BE2C (cell line): ENCODE results near the gene VWA5B1.

Source experiments
- DNase-seq: peaks from one replicate; pipeline ENCODE4 v3.0.0-alpha.2; 2020
- H3K27me3 ChIP-seq: fragments of 250-450 bp; sonication (Bioruptor Pico); 2 replicates; pipeline ENCODE4 v1.5.1; 2020; ENCODE audit warnings: mild to moderate bottlenecking
- H3K36me3 ChIP-seq: fragments of 250-450 bp; sonication (Bioruptor Pico); 2 replicates; pipeline ENCODE4 v1.5.1; 2020; ENCODE audit warnings: mild to moderate bottlenecking
- H3K4me1 ChIP-seq: fragments of 250-450 bp; sonication (Bioruptor Pico); 2 replicates; pipeline ENCODE4 v1.5.1; 2020
- H3K4me3 ChIP-seq: 2 replicates; pipeline ENCODE4 v1.5.1; 2011; ENCODE audit warnings: low read depth, low read length
- H3K9me3 ChIP-seq: fragments of 250-450 bp; sonication (Bioruptor Pico); 2 replicates; pipeline ENCODE4 v1.5.1; 2020
- CTCF ChIP-seq: IDR thresholded peaks from 2 replicates; pipeline ENCODE4 v1.5.1; 2012; ENCODE audit warnings: mild to moderate bottlenecking, low read depth, low read length

The VWA5B1 gene

GRCh38 chr1:20343938-20344302 is 53.2 kb downstream of the VWA5B1 start:
- H3K9me3 ChIP-seq = no peaks in the 10 kb centered on the region
- H3K36me3 ChIP-seq = no peaks in the 10 kb centered on the region
- no peak overlapping the region for H3K4me3 ChIP-seq
- no peak for TF ChIP-seq CTCF
- H3K4me1 ChIP-seq = no peaks in the 10 kb centered on the region
- no peak for DNase-seq
- H3K27me3 ChIP-seq = no peaks in the 10 kb centered on the region

- no peak for TF ChIP-seq CTCF
- Histone ChIP-seq H3K4me1 (no peaks in the 10 kb centered on the region), H3K9me3 (no peaks in the 10 kb centered on the region), H3K4me3 (no peak overlapping the region), H3K36me3 (no peaks in the 10 kb centered on the region), H3K27me3 (no peaks in the 10 kb centered on the region)
- no peak for DNase-seq
Observed at GRCh38 chr1:20344738-20345137, 54.1 kb downstream of the VWA5B1 start.

GRCh38 chr1:20345419-20345818 is 54.7 kb downstream of the VWA5B1 start:
- H3K9me3 ChIP-seq = no peaks in the 10 kb centered on the region
- H3K36me3 ChIP-seq = no peaks in the 10 kb centered on the region
- no peaks in the 10 kb centered on the region for H3K4me1 ChIP-seq
- TF ChIP-seq CTCF = no peak
- H3K27me3 ChIP-seq = no peaks in the 10 kb centered on the region
- no peak for DNase-seq
- no peak overlapping the region for H3K4me3 ChIP-seq

- Histone ChIP-seq H3K4me3 (no peak overlapping the region), H3K36me3 (no peaks in the 10 kb centered on the region), H3K4me1 (no peaks in the 10 kb centered on the region), H3K9me3 (no peaks in the 10 kb centered on the region), H3K27me3 (no peaks in the 10 kb centered on the region)
- TF ChIP-seq CTCF = no peak
- no peak for DNase-seq
Observed at GRCh38 chr1:20346433-20346832, 55.8 kb downstream of the VWA5B1 start.

GRCh38 chr1:20347699-20348098 is 57.0 kb downstream of the VWA5B1 start:
- Histone ChIP-seq H3K4me3 (no peak overlapping the region), H3K4me1 (no peaks in the 10 kb centered on the region), H3K27me3 (no peaks in the 10 kb centered on the region), H3K36me3 (no peaks in the 10 kb centered on the region), H3K9me3 (no peaks in the 10 kb centered on the region)
- no peak for DNase-seq
- TF ChIP-seq CTCF = no peak

- no peaks in the 10 kb centered on the region for H3K27me3 ChIP-seq
Observed at GRCh38 chr1:20348326-20348915, 57.7 kb downstream of the VWA5B1 start.

More at GRCh38 chr1:20348326-20348915, 57.7 kb downstream of the VWA5B1 start:
- Histone ChIP-seq H3K4me3 (no peak overlapping the region), H3K9me3 (no peaks in the 10 kb centered on the region), H3K4me1 (no peaks in the 10 kb centered on the region), H3K36me3 (no peaks in the 10 kb centered on the region)
- no peak for TF ChIP-seq CTCF
- DNase-seq = no peak
